Activated CD8-positive, alpha-beta memory T cell treated with anti-CD3 and anti-CD28 coated beads, Interleukin-2, amount 10 ng/mL, durations not matched to agents 7 days and 5 days (primary cell): ENCODE results near the gene C17orf113. TPM values are rescaled to one million over a fixed set of nuclear protein-coding genes. Genes with fewer than 3 reads are reported as not detected.

Source experiments
- ATAC-seq: fragments of 150-1000 bp; cut with Tn5 transposase; one replicate; pipeline ENCODE4 v1.10.0; 2021; ENCODE audit warnings: moderate library complexity
- CTCF ChIA-PET: fragments of 350-600 bp; sonication (Branson Sonifier 250); formaldehyde crosslinking; loops from one replicate; lab custom pipeline; 2021; ENCODE audit warnings: antibody characterized with exemption; lab: Charles Lee
- DNase-seq: peaks from one replicate; pipeline ENCODE4 v3.0.0-alpha.2; 2020
- H3K27ac Mint-ChIP-seq: one replicate; pipeline ENCODE4 v1.8.0; 2021; ENCODE audit warnings: mild to moderate bottlenecking, mixed read lengths
- H3K27me3 Mint-ChIP-seq: one replicate; pipeline ENCODE4 v1.8.0; 2021; ENCODE audit warnings: mixed read lengths
- H3K36me3 Mint-ChIP-seq: one replicate; pipeline ENCODE4 v1.8.0; 2021; ENCODE audit warnings: mild to moderate bottlenecking, mixed read lengths
- H3K4me1 Mint-ChIP-seq: one replicate; pipeline ENCODE4 v1.8.0; 2021; ENCODE audit warnings: mixed read lengths
- H3K4me3 Mint-ChIP-seq: one replicate; pipeline ENCODE4 v1.8.0; 2021; ENCODE audit warnings: mild to moderate bottlenecking, moderate library complexity, mixed read lengths
- H3K9me3 Mint-ChIP-seq: one replicate; pipeline ENCODE4 v1.8.0; 2022; ENCODE audit warnings: low read depth, mixed read lengths
- total RNA-seq, 2 experiments: library from RNA; stranded (reverse); gene quantifications; one replicate each; pipeline ENCODE4 v1.2.3, GENCODE V29; 2021

The C17orf113 gene
- total RNA-seq, 2 experiments from 2014 or later = 0.14 to 0.23 TPM

GRCh38 chr17:42081516-42082129 is 31.2 kb upstream of the C17orf113 start:
- CTCF ChIA-PET = no interaction called here
- H3K36me3 Mint-ChIP-seq = no peaks in the 10 kb centered on the region
- DNase-seq (no peak), ATAC-seq (no peak)
- H3K4me1 Mint-ChIP-seq = no peaks in the 10 kb centered on the region
- H3K27me3 Mint-ChIP-seq = no peaks in the 10 kb centered on the region
- no peaks in the 10 kb centered on the region for H3K9me3 Mint-ChIP-seq
- H3K4me3 Mint-ChIP-seq = no peak overlapping the region
- H3K27ac Mint-ChIP-seq = no peak overlapping the region

GRCh38 chr17:42079541-42079940 is 29.1 kb upstream of the C17orf113 start:
- CTCF ChIA-PET = interaction anchor here (1.1 to 1.6 kb wide), 4 partner anchors 12 to 36 kb away, joined by 3 to 6 read pairs (median 4); no protein-coding TSS in a partner anchor
- Mint-ChIP-seq H3K4me1 (no peaks in the 10 kb centered on the region), H3K4me3 (no peak overlapping the region), H3K27me3 (peaks cover 2% of the 10 kb centered on the region), H3K27ac (no peak overlapping the region), H3K9me3 (no peaks in the 10 kb centered on the region), H3K36me3 (no peaks in the 10 kb centered on the region)
- no peak for ATAC-seq
- DNase-seq = no peak

GRCh38 chr17:42078396-42079043 is 28.1 kb upstream of the C17orf113 start:
- no peak for DNase-seq
- H3K4me1 Mint-ChIP-seq = no peaks in the 10 kb centered on the region
- peaks cover 8% of the 10 kb centered on the region for H3K27me3 Mint-ChIP-seq
- ATAC-seq = no peak
- no peaks in the 10 kb centered on the region for H3K9me3 Mint-ChIP-seq
- no peaks in the 10 kb centered on the region for H3K36me3 Mint-ChIP-seq
- H3K4me3 Mint-ChIP-seq = no peak overlapping the region
- CTCF ChIA-PET = no interaction called here
- H3K27ac Mint-ChIP-seq = no peak overlapping the region

- Mint-ChIP-seq H3K4me3 (no peak overlapping the region), H3K27me3 (peaks cover 16% of the 10 kb centered on the region)
- CTCF ChIA-PET = interaction anchor here (0.7 to 2.9 kb wide), 3 partner anchors 11 to 27 kb away, joined by 3 to 17 read pairs (median 3); no protein-coding TSS in a partner anchor
Observed at GRCh38 chr17:42077755-42078154, 27.4 kb upstream of the C17orf113 start.

GRCh38 chr17:42076797-42077559 is 26.6 kb upstream of the C17orf113 start:
- Mint-ChIP-seq H3K36me3 (no peaks in the 10 kb centered on the region), H3K4me1 (peaks cover 4% of the 10 kb centered on the region), H3K27ac (no peak overlapping the region), H3K27me3 (peaks cover 18% of the 10 kb centered on the region), H3K9me3 (no peaks in the 10 kb centered on the region), H3K4me3 (no peak overlapping the region)
- DNase-seq = no peak
- CTCF ChIA-PET = interaction anchor here (0.7 to 2.9 kb wide), 3 partner anchors 10 to 26 kb away, joined by 3 to 17 read pairs (median 3); no protein-coding TSS in a partner anchor
- ATAC-seq = no peak

More at GRCh38 chr17:42077755-42078154, 27.4 kb upstream of the C17orf113 start:
- no peak for ATAC-seq
- Mint-ChIP-seq H3K36me3 (no peaks in the 10 kb centered on the region), H3K27ac (no peak overlapping the region), H3K4me1 (peaks cover 1% of the 10 kb centered on the region), H3K9me3 (no peaks in the 10 kb centered on the region)
- DNase-seq = no peak

GRCh38 chr17:42075789-42076188 is 25.4 kb upstream of the C17orf113 start:
- Mint-ChIP-seq H3K9me3 (no peaks in the 10 kb centered on the region), H3K4me3 (no peak overlapping the region), H3K27me3 (peaks cover 27% of the 10 kb centered on the region), H3K4me1 (peaks cover 9% of the 10 kb centered on the region), H3K27ac (no peak overlapping the region), H3K36me3 (no peaks in the 10 kb centered on the region)
- CTCF ChIA-PET = interaction anchor here (0.7 to 2.9 kb wide), 2 partner anchors 9 to 32 kb away, joined by 5 to 17 read pairs; no protein-coding TSS in a partner anchor
- no peak for ATAC-seq
- DNase-seq = no peak

- peaks cover 27% of the 10 kb centered on the region for H3K27me3 Mint-ChIP-seq
- peak overlapping the region; percentile 58 for H3K4me3 Mint-ChIP-seq
- H3K36me3 Mint-ChIP-seq = no peaks in the 10 kb centered on the region
- DNase-seq (no peak), ATAC-seq (peak; percentile 34)
- peaks cover 9% of the 10 kb centered on the region for H3K4me1 Mint-ChIP-seq
- CTCF ChIA-PET = interaction anchor here (1.0 to 2.2 kb wide), 13 partner anchors 12 to 110 kb away, joined by 3 to 8 read pairs (median 4); partner anchors contain the start of genes DHX58 and DNAJC7
- H3K9me3 Mint-ChIP-seq = no peaks in the 10 kb centered on the region
- H3K27ac Mint-ChIP-seq = no peak overlapping the region
Observed at GRCh38 chr17:42072323-42073187, 22.2 kb upstream of the C17orf113 start.

GRCh38 chr17:42071810-42072209 is 21.4 kb upstream of the C17orf113 start:
- Mint-ChIP-seq H3K9me3 (no peaks in the 10 kb centered on the region), H3K27me3 (peaks cover 27% of the 10 kb centered on the region), H3K36me3 (no peaks in the 10 kb centered on the region), H3K4me1 (peaks cover 9% of the 10 kb centered on the region), H3K4me3 (peak overlapping the region; percentile 58), H3K27ac (no peak overlapping the region)
- CTCF ChIA-PET = interaction anchor here (1.0 to 2.2 kb wide), 12 partner anchors 12 to 109 kb away, joined by 3 to 8 read pairs (median 4); partner anchors contain the start of genes DHX58 and DNAJC7
- ATAC-seq (peak; percentile 31), DNase-seq (no peak)

- H3K36me3 Mint-ChIP-seq = no peaks in the 10 kb centered on the region
Observed at GRCh38 chr17:42068979-42069378, 18.6 kb upstream of the C17orf113 start.

GRCh38 chr17:42067371-42068091 is 17.1 kb upstream of the C17orf113 start:
- DNase-seq (peak; percentile 80), ATAC-seq (peak; percentile 58)
- CTCF ChIA-PET = interaction anchor here (0.7 to 5.5 kb wide), 22 partner anchors 9 to 339 kb away, joined by 3 to 117 read pairs (median 4); partner anchors contain the start of genes DHX58, DNAJC7, HSPB9 and JUP
- no peak overlapping the region for H3K4me3 Mint-ChIP-seq
- H3K27me3 Mint-ChIP-seq = peaks cover 11% of the 10 kb centered on the region
- no peaks in the 10 kb centered on the region for H3K36me3 Mint-ChIP-seq
- H3K27ac Mint-ChIP-seq = no peak overlapping the region
- H3K9me3 Mint-ChIP-seq = no peaks in the 10 kb centered on the region
- peaks cover 29% of the 10 kb centered on the region for H3K4me1 Mint-ChIP-seq

More at GRCh38 chr17:42068979-42069378, 18.6 kb upstream of the C17orf113 start:
- no peak overlapping the region for H3K4me3 Mint-ChIP-seq
- CTCF ChIA-PET = interaction anchor here (1.1 to 5.5 kb wide), 4 partner anchors 28 to 112 kb away, joined by 3 to 117 read pairs (median 4); partner anchors contain the start of genes DHX58, HSPB9, KAT2A and KCNH4
- no peak for ATAC-seq
- H3K27ac Mint-ChIP-seq = no peak overlapping the region
- H3K4me1 Mint-ChIP-seq = peaks cover 21% of the 10 kb centered on the region
- no peak for DNase-seq
- no peaks in the 10 kb centered on the region for H3K9me3 Mint-ChIP-seq
- H3K27me3 Mint-ChIP-seq = peaks cover 23% of the 10 kb centered on the region

GRCh38 chr17:42065201-42065600 is 14.8 kb upstream of the C17orf113 start:
- Mint-ChIP-seq H3K4me3 (no peak overlapping the region), H3K27me3 (no peaks in the 10 kb centered on the region), H3K9me3 (no peaks in the 10 kb centered on the region), H3K36me3 (no peaks in the 10 kb centered on the region), H3K27ac (no peak overlapping the region), H3K4me1 (peaks cover 22% of the 10 kb centered on the region)
- CTCF ChIA-PET = interaction anchor here (0.7 to 5.5 kb wide), 16 partner anchors 11 to 223 kb away, joined by 3 to 117 read pairs (median 5); partner anchors contain the start of genes DHX58, DNAJC7, HSPB9 and KAT2A
- DNase-seq (no peak), ATAC-seq (peak; percentile 35)
